H1 (cell line): Measurements from ENCODE around the gene ZNF835. TPM values are rescaled to one million over a fixed set of nuclear protein-coding genes. Genes with fewer than 3 reads are reported as not detected.

Experiments used
- CTCF ChIA-PET: fragments of 300-600 bp; sonication (Branson Sonifier 250); formaldehyde crosslinking; loops from one replicate; lab custom pipeline; 2021; ENCODE audit not compliant: partially characterized antibody; lab: Charles Lee
- POLR2A ChIA-PET: fragments of 300-600 bp; sonication (Branson Sonifier 250); formaldehyde crosslinking; loops from one replicate; lab custom pipeline; 2021; ENCODE audit warnings: inconsistent platforms; ENCODE audit not compliant: partially characterized antibody; lab: Charles Lee
- DNase-seq, 2 experiments: peaks; one replicate each; pipeline versions ENCODE4 v3.0.0 to v3.0.0-alpha.2; 2010 to 2022; ENCODE audit warnings: low spot score in 2 of 2, low read depth in 1 of 2, mixed read lengths in 1 of 2
- FAIRE-seq: peaks from 2 replicates; lab custom pipeline; 2011; peaks lifted over from hg19 to GRCh38; lab: Jason Lieb, UNC
- H2AFZ ChIP-seq: 2 replicates; pipeline ENCODE4 v1.8.1; 2012; ENCODE audit warnings: low read length, inconsistent platforms
- H2AK5ac ChIP-seq: 2 replicates; pipeline ENCODE4 v1.6.1; 2013; ENCODE audit warnings: low read depth, low read length
- H2BK120ac ChIP-seq: replicated peaks from 2 replicates; pipeline ENCODE3; 2013; ENCODE audit warnings: low read depth, low read length, inconsistent platforms
- H2BK12ac ChIP-seq: 2 replicates; pipeline ENCODE4 v1.6.1; 2013; ENCODE audit warnings: low read depth, low read length
- H2BK15ac ChIP-seq: 2 replicates; pipeline ENCODE4 v1.6.1; 2013; ENCODE audit warnings: low read length
- H2BK20ac ChIP-seq: 2 replicates; pipeline ENCODE4 v1.6.1; 2013; ENCODE audit warnings: low read length
- H2BK5ac ChIP-seq: 2 replicates; pipeline ENCODE4 v1.6.1; 2013; ENCODE audit warnings: low read depth, low read length
- H3K14ac ChIP-seq: 2 replicates; pipeline ENCODE4 v1.6.1; 2013; ENCODE audit warnings: inconsistent platforms; ENCODE audit not compliant: insufficient read length
- H3K18ac ChIP-seq: 2 replicates; pipeline ENCODE4 v1.6.1; 2013; ENCODE audit warnings: low read length; ENCODE audit errors: extremely low read depth
- H3K23ac ChIP-seq: 2 replicates; pipeline ENCODE4 v1.6.1; 2013; ENCODE audit warnings: inconsistent platforms; ENCODE audit not compliant: insufficient read length
- H3K23me2 ChIP-seq: 2 replicates; pipeline ENCODE4 v1.6.1; 2013; ENCODE audit warnings: low read depth, low read length
- H3K27ac ChIP-seq: 2 replicates; pipeline ENCODE4 v1.6.1; 2011; ENCODE audit warnings: low read depth, low read length, inconsistent platforms
- H3K27me3 ChIP-seq, 4 experiments: replicated peaks in 1 of 4; 1 replicate in 1 of 4; 2 replicates in 3 of 4; pipeline versions ENCODE4 v1.6.1 to v1.8.1; 2011 to 2013; ENCODE audit warnings: low read length in 3 of 4, mild to moderate bottlenecking in 3 of 4, inconsistent platforms in 2 of 4, mixed read lengths in 2 of 4, moderate library complexity in 1 of 4; ENCODE audit not compliant: control insufficient read depth in 3 of 4, insufficient read depth in 3 of 4; ENCODE audit errors: extremely low read depth in 1 of 4
- H3K36me3 ChIP-seq, 4 experiments: 2 replicates each; pipeline versions ENCODE4 v1.6.1 to v1.8.1; 2011 to 2013; ENCODE audit warnings: mild to moderate bottlenecking in 4 of 4, low read length in 3 of 4, moderate library complexity in 2 of 4, control low read depth in 1 of 4, inconsistent platforms in 1 of 4; ENCODE audit not compliant: insufficient read depth in 4 of 4, control insufficient read depth in 2 of 4
- H3K4ac ChIP-seq: replicated peaks from 2 replicates; pipeline ENCODE3; 2013; ENCODE audit warnings: low read length, low read depth, mixed read lengths, inconsistent platforms; ENCODE audit not compliant: insufficient read length
- H3K4me1 ChIP-seq, 4 experiments: replicated peaks in 1 of 4; 1 replicate in 1 of 4; 2 replicates in 3 of 4; pipeline versions ENCODE4 v1.6.1 to v1.8.1; 2011 to 2013; ENCODE audit warnings: low read length in 3 of 4, inconsistent platforms in 2 of 4, mixed read lengths in 1 of 4; ENCODE audit not compliant: insufficient read depth in 4 of 4, control insufficient read depth in 3 of 4
- H3K4me2 ChIP-seq, 2 experiments: 2 replicates each; pipeline versions ENCODE4 v1.6.1 to v1.8.1; 2011 to 2013; ENCODE audit warnings: low read depth in 2 of 2, low read length in 2 of 2, control low read depth in 1 of 2, inconsistent platforms in 1 of 2, mild to moderate bottlenecking in 1 of 2; ENCODE audit not compliant: insufficient read depth in 1 of 2
- H3K4me3 ChIP-seq, 4 experiments: fragments of 200-600, 300-600 bp in 1 of 4; sonication (generic), shearing (Covaris generic), sonication (Bioruptor Twin) in 1 of 4; 2 replicates each; pipeline versions ENCODE4 v1.5.1 to v1.8.1; 2011 to 2016; ENCODE audit warnings: low read length in 4 of 4, low read depth in 3 of 4, control low read depth in 2 of 4, inconsistent platforms in 2 of 4, mild to moderate bottlenecking in 2 of 4, mixed read lengths in 1 of 4, moderate library complexity in 1 of 4; ENCODE audit not compliant: insufficient read depth in 2 of 4; ENCODE audit errors: extremely low read depth in 1 of 4
- H3K56ac ChIP-seq: replicated peaks from 2 replicates; pipeline ENCODE3; 2013; ENCODE audit warnings: low read depth, mild to moderate bottlenecking, mixed read lengths, low read length, inconsistent platforms; ENCODE audit not compliant: insufficient read length
- H3K79me1 ChIP-seq: 2 replicates; pipeline ENCODE4 v1.6.1; 2013; ENCODE audit warnings: low read depth, low read length, control low read depth
- H3K79me2 ChIP-seq, 2 experiments: 2 replicates each; pipeline versions ENCODE4 v1.6.1 to v1.8.1; 2012 to 2013; ENCODE audit warnings: low read length in 2 of 2, mild to moderate bottlenecking in 2 of 2, inconsistent platforms in 1 of 2; ENCODE audit not compliant: insufficient read depth in 2 of 2, control insufficient read depth in 1 of 2
- H3K9ac ChIP-seq, 4 experiments: replicated peaks in 1 of 4; 1 replicate in 1 of 4; 2 replicates in 3 of 4; pipeline versions ENCODE4 v1.6.1 to v1.8.1; 2011 to 2013; ENCODE audit warnings: low read depth in 3 of 4, low read length in 3 of 4, control low read depth in 2 of 4, mild to moderate bottlenecking in 2 of 4, moderate library complexity in 2 of 4, inconsistent platforms in 1 of 4; ENCODE audit errors: extremely low read depth in 1 of 4
- H3K9me3 ChIP-seq, 2 experiments: 2 replicates each; pipeline versions ENCODE4 v1.6.1 to v1.8.1; 2012 to 2013; ENCODE audit warnings: mild to moderate bottlenecking in 2 of 2, moderate library complexity in 2 of 2, control low read depth in 1 of 2, inconsistent platforms in 1 of 2, low read depth in 1 of 2, low read length in 1 of 2, mixed read lengths in 1 of 2; ENCODE audit not compliant: insufficient read depth in 2 of 2
- H4K20me1 ChIP-seq, 2 experiments: replicated peaks in 1 of 2; 2 replicates each; pipeline versions ENCODE3 to v1.8.1; 2011 to 2013; ENCODE audit warnings: inconsistent platforms in 2 of 2, low read length in 2 of 2, mild to moderate bottlenecking in 1 of 2; ENCODE audit not compliant: insufficient read depth in 2 of 2, control insufficient read depth in 1 of 2
- H4K5ac ChIP-seq: 2 replicates; pipeline ENCODE4 v1.6.1; 2013; ENCODE audit warnings: low read length, low read depth, mixed read lengths, inconsistent platforms; ENCODE audit not compliant: insufficient read length
- H4K8ac ChIP-seq: 2 replicates; pipeline ENCODE4 v1.8.0; 2013; ENCODE audit warnings: mild to moderate bottlenecking, moderate library complexity, low read length, inconsistent platforms; ENCODE audit not compliant: insufficient read depth; ENCODE audit errors: extremely low read depth
- H4K91ac ChIP-seq: replicated peaks from 2 replicates; pipeline ENCODE3; 2013; ENCODE audit warnings: low read length, mixed read lengths, inconsistent platforms; ENCODE audit not compliant: insufficient read length
- BACH1 ChIP-seq: IDR thresholded peaks from 2 replicates; pipeline ENCODE4 v1.6.1; 2012; ENCODE audit warnings: low read length, improper control_type of control experiment
- CEBPB ChIP-seq: IDR thresholded peaks from 2 replicates; pipeline ENCODE4 v1.6.1; 2012; ENCODE audit warnings: low read depth, low read length
- HDAC6 ChIP-seq: IDR thresholded peaks from one replicate; pipeline ENCODE4 v1.7.1; 2012; ENCODE audit warnings: low read depth, mild to moderate bottlenecking, inconsistent platforms, low read length, moderate library complexity
- KDM4A ChIP-seq: IDR thresholded peaks from one replicate; pipeline ENCODE4 v1.7.1; 2012; ENCODE audit warnings: low read depth, mild to moderate bottlenecking, moderate library complexity, low read length, inconsistent platforms; ENCODE audit not compliant: severe bottlenecking
- MAFK ChIP-seq: IDR thresholded peaks from 2 replicates; pipeline ENCODE4 v1.6.1; 2012; ENCODE audit warnings: low read depth, mild to moderate bottlenecking, improper control_type of control experiment, low read length
- POU5F1 ChIP-seq: IDR thresholded peaks from 2 replicates; pipeline ENCODE4 v1.6.1; 2011; ENCODE audit warnings: low read depth, mild to moderate bottlenecking, low read length, moderate library complexity
- RNF2 ChIP-seq: fragments of 200-900, 300-1000 bp; sonication (generic); IDR thresholded peaks from 2 replicates; pipeline ENCODE4 v1.7.1; 2016; ENCODE audit warnings: borderline replicate concordance, low read depth, mild to moderate bottlenecking, antibody characterized with exemption, low read length; ENCODE audit not compliant: poor library complexity, severe bottlenecking; ENCODE audit errors: missing control alignments
- SIN3A ChIP-seq, 2 experiments: IDR thresholded peaks in 1 of 2; conservative IDR thresholded peaks in 1 of 2; 2 replicates each; pipeline ENCODE4 v1.6.1; 2011 to 2012; ENCODE audit warnings: low read length in 2 of 2, improper control_type of control experiment in 1 of 2, low read depth in 1 of 2, mild to moderate bottlenecking in 1 of 2
- SIRT6 ChIP-seq: IDR thresholded peaks from one replicate; pipeline ENCODE4 v1.7.1; 2012; ENCODE audit warnings: low read length, inconsistent platforms
- SRF ChIP-seq: IDR thresholded peaks from 2 replicates; pipeline ENCODE4 v1.6.1; 2011; ENCODE audit warnings: mild to moderate bottlenecking, low read depth, low read length, moderate library complexity
- ZNF274 ChIP-seq: IDR thresholded peaks from 2 replicates; pipeline ENCODE4 v1.7.0; 2012; ENCODE audit warnings: low read length, borderline replicate concordance; ENCODE audit errors: extremely low read depth
- WGBS, 2 experiments: shearing (Covaris generic) in 1 of 2; methylation state at CpG; one replicate each; pipeline versions ENCODE4 v1.1.6 to v1.1.7; 2013 to 2015; ENCODE audit warnings: low lambda C conversion rate in 2 of 2, mixed read lengths in 2 of 2, inconsistent platforms in 1 of 2, low coverage in 1 of 2, missing lambda C conversion rate in 1 of 2; ENCODE audit not compliant: insufficient replicate concordance in 2 of 2, insufficient coverage in 1 of 2, insufficient read length in 1 of 2; ENCODE audit errors: extremely low coverage in 1 of 2, missing lambda C conversion rate in 1 of 2; 5-methylcytosine and 5-hydroxymethylcytosine counted together
- polyA plus RNA-seq, 7 experiments: library from polyadenylated mRNA; depleted of rRNA in 3 of 7; stranded (reverse) in 5 of 7; unstranded in 2 of 7; fragments of >200 nt in 5 of 7; fragments of 200-250 nt in 2 of 7; gene quantifications; 1 replicate in 5 of 7; 2 replicates in 1 of 7; 4 replicates in 1 of 7; pipeline versions ENCODE4 v1.2.1 to v1.2.3, GENCODE V29; 2011 to 2013; ENCODE audit warnings: missing spikeins in 2 of 7, mixed read lengths in 2 of 7
- total RNA-seq: library from RNA; stranded (reverse); fragmentation: NEBNext Ultra II Directional; extraction: Animal tissue kit (Norgen Biotek cat#: 25700); gene quantifications from 2 replicates; pipeline ENCODE4 v1.2.1, GENCODE V29; 2021

ZNF835 gene
- total and polyA plus RNA-seq, 2 of the 8 experiments (the other 6 are each of a cell fraction or from before 2014, with no cell fraction given) = 0.02 to 1.8 TPM

DNA sequence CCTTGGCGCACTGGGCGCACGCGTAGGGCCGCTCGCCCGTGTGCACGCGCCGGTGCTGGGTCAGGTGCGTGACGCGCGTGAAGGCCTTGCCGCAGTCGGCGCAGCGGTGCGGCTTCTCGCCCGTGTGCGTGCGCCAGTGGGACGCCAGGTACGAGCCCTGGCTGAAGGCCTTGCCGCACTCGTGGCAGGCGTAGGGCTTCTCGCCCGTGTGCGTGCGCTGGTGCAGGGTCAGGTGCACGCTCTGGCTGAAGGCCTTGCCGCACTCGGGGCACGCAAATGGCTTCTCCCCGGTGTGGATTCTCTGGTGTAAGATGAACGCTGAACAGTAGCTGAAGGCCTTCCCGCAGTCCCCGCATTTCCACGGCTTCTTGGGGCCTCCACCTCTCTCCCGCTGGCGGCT, 7.0 kb downstream of the ZNF835 start:
- H3K79me2 ChIP-seq = no peaks in the 10 kb centered on the region
- no peaks in the 10 kb centered on the region for H3K27me3 ChIP-seq
- H4K20me1 ChIP-seq = no peaks in the 10 kb centered on the region
- H4K5ac ChIP-seq = no peak overlapping the region
- H3K23me2 ChIP-seq = no peaks in the 10 kb centered on the region
- H3K9ac ChIP-seq = no peak overlapping the region
- H2BK15ac ChIP-seq = no peak overlapping the region
- POLR2A ChIA-PET = no interaction called here
- H3K27ac ChIP-seq = no peak overlapping the region
- no peak overlapping the region for H4K91ac ChIP-seq
- H4K8ac ChIP-seq = no peak overlapping the region
- no peak overlapping the region for H3K4me3 ChIP-seq
- H3K79me1 ChIP-seq = no peaks in the 10 kb centered on the region
- no peak overlapping the region for H2BK20ac ChIP-seq
- no peak overlapping the region for H2BK5ac ChIP-seq
- no peak overlapping the region for H3K18ac ChIP-seq
- H2BK12ac ChIP-seq = no peak overlapping the region
- CTCF ChIA-PET = interaction anchor here (0.8 kb wide), 1 partner anchor 10 kb away, joined by 3 read pairs; no protein-coding TSS in a partner anchor
- no peak overlapping the region for H3K4ac ChIP-seq
- no peak overlapping the region for H3K4me2 ChIP-seq
- WGBS, 2 experiments = 97% methylated on average over 35 of the region's 43 CpGs; no CpG with 5 or more reads in 1 of the 2 experiments
- DNase-seq (no peak), FAIRE-seq (no peak)
- H3K9me3 ChIP-seq = peaks cover 57 to 92% of the 10 kb centered on the region in 2 experiments
- H2BK120ac ChIP-seq = no peak overlapping the region
- no peak overlapping the region for H3K23ac ChIP-seq
- H2AFZ ChIP-seq = no peak overlapping the region
- H3K56ac ChIP-seq = no peak overlapping the region
- H2AK5ac ChIP-seq = no peak overlapping the region
- H3K36me3 ChIP-seq = no peaks in the 10 kb centered on the region; a peak in 1 of 8 replicates
- no peaks in the 10 kb centered on the region for H3K4me1 ChIP-seq
- H3K14ac ChIP-seq = no peak overlapping the region
- no peak for TF ChIP-seq HDAC6
- TF ChIP-seq BACH1 = no peak
- no peak for TF ChIP-seq RNF2
- no peak for TF ChIP-seq CEBPB
- TF ChIP-seq SRF = no peak
- no peak for TF ChIP-seq KDM4A
- no peak for TF ChIP-seq MAFK
- TF ChIP-seq POU5F1 = no peak
- no peak for TF ChIP-seq SIN3A (conservative IDR thresholded peaks at IDR 0.05 in 1 of 2, IDR thresholded peaks at IDR 0.05 in 1 of 2; ENCODE audit: low read depth in 1 of 2, low read length in 2 of 2)
- no peak for TF ChIP-seq ZNF274
- no peak for TF ChIP-seq SIRT6
